ENCODE measurements around the gene SLC25A33. TPM values are rescaled to one million over a fixed set of nuclear protein-coding genes. Genes with fewer than 3 reads are reported as not detected.

The SLC25A33 gene
- total RNA-seq, 1 donor from 2014 or later: 6.3 TPM

DNA sequence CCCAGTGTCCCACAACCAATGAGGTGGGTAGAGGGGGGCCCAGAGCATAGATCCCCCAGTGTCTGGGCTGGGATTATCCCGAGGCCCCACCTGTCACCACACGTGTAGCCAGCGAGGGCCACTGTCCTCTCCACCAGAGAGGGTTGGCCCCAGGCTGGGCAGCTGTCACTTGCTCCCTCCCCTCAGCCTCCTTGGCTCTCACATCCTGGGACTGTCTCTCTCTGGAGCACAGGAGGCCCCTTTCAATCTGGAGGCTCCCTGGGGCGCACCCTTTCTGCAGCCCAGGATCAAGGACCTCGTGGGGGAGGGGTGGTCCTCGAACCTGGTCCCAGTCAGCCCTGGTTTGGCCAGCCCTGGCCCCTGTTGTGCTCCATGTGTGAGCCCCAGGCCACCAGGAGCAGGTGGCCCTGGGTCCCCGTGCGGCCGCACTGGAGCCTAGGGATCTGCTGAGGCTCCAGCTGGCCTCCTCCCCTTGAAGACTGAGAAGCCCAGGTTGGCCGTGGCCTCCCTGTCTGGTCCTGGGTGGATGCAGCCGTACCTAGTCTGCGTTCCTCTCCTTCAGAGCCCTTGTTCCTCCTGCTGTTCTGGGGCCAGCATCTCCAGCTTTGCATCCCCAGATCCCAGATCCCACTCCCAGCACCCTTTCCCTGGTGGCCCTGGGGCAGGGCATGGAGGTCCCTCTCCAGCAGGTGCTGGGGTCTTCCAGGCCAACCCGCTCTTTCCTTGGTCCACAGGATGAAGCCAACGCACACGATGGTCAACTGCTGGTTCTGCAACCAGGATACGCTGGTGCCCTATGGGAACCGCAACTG lies 56.1 kb downstream of the SLC25A33 start:
- DNase-seq (no peak), ATAC-seq (ENCODE audit: poor library complexity) (no peak)
- intact Hi-C loops (cut with DNase I): no loop called here

DNA sequence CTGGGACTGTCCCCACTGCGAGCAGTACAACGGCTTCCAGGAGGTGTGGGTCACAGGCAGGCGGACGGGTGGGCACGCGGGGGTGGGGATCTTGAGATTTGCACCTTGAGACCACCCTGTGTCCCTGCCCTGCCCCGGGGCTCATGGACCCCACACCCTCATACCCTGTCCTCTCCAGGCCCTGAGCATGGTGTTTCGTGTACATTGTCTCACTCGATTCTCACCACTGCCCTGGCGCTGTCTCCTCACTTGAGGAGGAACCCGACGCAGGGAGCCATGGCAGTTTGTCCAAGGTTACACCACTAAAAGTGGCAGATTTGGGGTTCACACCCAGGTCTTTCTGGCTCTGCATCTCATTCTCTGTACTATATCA lies 56.7 kb downstream of the SLC25A33 start:
- DNase-seq (peak; percentile 27), ATAC-seq (ENCODE audit: poor library complexity) (no peak)
- intact Hi-C loops (cut with DNase I): no loop called here

DNA sequence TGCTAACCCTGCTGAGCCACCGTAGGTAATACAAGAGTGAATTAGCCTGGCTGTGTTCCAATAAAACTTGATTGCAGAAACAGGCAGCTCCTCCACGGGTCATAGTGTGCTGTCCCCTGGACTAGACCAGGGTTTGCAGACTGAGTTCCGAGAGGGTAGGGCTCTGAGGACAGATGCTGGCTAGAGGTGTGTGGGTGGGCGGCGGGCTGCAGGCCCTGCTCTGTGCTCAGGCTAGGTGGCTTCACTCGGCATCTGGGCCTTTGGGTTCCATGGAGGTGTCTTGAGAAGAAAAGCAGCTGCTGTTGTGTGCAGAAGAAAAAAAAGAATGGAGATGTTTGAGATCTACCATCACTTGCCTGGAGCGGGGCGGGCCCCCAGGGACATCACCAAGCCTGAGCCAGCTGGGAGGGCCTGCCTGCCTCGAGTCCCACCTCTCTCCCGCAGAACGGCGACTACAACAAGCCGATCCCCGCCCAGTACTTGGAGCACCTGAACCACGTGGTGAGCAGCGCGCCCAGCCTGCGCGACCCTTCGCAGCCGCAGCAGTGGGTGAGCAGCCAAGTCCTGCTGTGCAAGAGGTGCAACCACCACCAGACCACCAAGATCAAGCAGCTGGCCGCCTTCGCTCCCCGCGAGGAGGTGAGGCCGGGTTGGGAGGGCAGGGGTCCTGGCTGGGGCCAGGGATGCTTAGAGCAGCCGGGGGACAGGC lies 57.3 kb downstream of the SLC25A33 start:
- no peak for DNase-seq
- peak; percentile 42 for ATAC-seq (ENCODE audit: poor library complexity)
- intact Hi-C loops (cut with DNase I): no loop called here

DNA sequence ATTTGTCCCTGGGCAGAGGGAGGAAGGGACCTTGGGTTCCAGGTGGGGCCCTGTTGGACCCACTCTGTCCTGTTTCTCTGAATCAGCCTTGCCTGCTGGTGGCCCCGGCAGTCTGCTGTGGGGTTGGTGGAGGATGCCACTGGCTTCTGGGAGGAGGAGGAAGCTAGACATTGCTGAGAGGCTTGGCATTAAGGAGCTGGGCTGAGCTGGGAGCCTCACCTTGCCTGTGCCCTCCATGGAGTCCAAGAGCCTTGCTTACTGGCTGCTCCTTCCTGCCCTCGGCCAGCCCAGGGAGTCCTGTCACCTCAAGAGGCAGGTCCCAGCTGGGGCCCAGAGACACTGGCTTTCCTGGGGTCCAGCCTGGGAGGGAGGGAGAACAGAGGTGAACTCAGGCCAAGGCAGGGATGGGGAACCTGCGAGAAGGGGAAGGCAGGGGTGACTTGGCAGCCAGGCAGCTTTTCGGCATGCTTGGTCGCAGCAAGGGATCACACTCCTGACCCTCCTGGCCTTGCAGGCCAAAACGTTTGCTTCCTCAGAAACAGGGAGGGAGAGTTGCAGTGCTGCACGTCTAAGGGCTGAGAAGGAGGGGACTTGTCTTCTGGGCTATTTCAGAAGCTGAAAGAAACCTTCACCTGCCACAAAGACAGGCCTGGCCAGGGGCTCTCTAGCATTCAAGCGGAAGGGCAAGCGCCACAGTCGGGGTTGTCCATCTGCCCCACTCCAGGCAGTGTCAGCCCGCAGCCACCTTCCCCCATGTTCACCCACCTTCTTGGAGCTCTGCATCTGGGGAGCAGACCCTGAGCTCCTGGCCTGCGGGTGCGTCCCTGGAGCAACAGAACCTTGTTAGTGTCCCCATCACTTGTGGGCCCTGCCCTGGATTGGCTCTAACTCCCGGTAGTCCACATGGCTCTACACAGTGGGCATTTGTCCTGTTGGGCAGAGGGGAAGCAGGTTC lies 58.4 kb downstream of the SLC25A33 start:
- intact Hi-C loops (cut with DNase I): no loop called here
- DNase-seq (no peak), ATAC-seq (ENCODE audit: poor library complexity) (no peak)

DNA sequence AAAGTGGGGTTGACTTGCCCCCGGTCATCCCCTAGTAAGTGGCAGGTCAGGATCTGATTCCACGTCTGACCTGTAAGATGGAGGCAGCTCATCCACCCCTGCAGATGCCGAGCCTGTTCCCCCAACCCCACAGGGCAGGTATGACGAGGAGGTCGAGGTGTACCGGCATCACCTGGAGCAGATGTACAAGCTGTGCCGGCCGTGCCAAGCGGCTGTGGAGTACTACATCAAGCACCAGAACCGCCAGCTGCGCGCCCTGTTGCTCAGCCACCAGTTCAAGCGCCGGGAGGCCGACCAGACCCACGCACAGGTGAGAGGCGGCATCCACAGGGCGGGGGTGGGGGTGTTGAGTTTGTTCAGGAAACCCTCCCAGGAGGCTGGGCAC lies 59.0 kb downstream of the SLC25A33 start:
- DNase-seq (no peak), ATAC-seq (ENCODE audit: poor library complexity) (no peak)
- intact Hi-C loops (cut with DNase I): no loop called here

DNA sequence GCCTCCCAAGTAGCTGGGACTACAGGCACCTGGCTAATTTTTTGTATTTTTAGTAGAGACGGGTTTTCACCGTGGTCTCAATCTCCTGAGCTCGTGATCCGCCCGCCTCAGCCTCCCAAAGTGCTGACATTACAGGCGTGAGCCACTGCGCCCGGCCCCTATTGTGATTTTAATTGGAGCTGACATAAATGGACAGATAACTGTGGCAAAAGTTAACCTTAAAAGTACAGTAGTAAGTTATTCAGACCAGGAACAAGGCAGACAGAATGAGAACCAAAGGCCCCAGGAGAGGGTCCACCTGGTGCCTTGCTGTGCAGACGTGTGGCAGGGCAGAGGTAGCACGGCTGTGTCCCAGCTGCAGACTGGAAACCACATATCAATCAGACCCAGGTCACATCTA lies 60.5 kb downstream of the SLC25A33 start:
- intact Hi-C loops (cut with DNase I): no loop called here
- no peak for DNase-seq

DNA sequence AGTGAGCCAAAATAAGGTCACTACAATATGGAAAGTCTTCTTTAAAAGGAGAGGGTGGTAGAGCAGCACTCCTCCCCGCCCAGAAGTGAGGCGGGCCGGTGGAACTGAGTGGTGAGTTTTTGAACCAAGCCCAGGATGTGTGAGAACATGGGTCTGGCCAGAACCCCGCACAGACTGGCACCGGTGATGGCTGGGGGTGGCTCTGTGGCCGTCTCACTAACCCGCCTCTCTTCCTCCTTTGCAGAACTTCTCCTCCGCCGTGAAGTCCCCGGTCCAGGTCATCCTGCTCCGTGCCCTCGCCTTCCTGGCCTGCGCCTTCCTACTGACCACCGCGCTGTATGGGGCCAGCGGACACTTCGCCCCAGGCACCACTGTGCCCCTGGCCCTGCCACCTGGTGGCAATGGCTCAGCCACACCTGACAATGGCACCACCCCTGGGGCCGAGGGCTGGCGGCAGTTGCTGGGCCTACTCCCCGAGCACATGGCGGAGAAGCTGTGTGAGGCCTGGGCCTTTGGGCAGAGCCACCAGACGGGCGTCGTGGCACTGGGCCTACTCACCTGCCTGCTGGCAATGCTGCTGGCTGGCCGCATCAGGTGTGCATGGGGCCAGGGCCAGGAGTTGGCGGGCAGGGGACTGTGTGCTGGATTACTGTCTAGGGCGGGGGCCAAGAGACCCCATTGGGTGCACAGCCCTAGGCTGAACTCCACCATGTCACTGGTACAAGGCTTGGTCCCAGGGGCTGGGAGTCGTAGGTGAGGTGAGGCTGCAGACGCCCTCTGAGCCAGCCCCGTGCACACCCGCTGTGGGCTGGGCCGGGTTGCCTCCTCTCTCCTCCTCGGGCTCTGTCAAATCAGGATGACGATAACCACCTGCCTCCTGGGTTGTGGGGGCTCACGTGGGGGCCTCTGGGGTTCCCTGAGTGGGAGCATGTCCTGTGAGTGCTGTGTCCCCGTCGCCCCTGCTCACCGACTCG lies 61.9 kb downstream of the SLC25A33 start:
- intact Hi-C loops (cut with DNase I): no loop called here
- DNase-seq: no peak
- ATAC-seq (ENCODE audit: poor library complexity): no peak

More for the DNA sequence above, 60.5 kb downstream of the SLC25A33 start:
- no peak for ATAC-seq (ENCODE audit: poor library complexity)

DNA sequence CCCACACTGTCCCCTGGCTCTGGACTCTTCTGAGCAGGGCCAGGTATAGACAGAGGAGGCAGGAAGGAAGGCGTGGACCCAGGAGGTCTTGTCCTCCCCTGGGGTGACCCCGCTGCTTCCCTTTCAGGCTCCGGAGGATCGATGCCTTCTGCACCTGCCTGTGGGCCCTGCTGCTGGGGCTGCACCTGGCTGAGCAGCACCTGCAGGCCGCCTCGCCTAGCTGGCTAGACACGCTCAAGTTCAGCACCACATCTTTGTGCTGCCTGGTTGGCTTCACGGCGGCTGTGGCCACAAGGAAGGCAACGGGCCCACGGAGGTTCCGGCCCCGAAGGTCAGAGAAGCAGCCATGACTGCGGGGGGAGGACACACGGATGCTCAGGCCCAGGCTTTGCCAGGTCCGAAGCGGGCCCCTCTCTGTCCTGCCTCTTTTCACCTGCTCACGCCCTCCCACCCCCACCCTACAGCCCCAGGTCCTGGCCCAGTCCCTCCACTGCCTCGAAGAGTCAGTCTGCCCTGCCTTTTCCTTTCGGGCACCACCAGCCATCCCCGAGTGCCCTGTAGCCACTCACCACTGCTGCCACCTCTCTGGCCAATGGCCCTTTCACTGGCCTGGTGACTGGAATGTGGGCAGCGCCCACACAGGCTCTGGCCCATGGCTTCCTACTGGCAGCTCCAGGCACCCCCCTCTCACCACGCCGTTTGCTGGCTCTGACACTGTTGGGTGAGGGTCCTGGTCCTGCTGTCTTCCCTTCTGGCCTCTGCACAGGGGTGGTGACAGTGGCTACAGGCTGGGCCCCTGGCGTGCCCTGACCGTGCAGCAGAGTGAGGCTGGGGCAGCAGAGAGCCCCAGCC lies 62.9 kb downstream of the SLC25A33 start:
- no peak for ATAC-seq (ENCODE audit: poor library complexity)
- intact Hi-C loops (cut with DNase I): no loop called here

DNA sequence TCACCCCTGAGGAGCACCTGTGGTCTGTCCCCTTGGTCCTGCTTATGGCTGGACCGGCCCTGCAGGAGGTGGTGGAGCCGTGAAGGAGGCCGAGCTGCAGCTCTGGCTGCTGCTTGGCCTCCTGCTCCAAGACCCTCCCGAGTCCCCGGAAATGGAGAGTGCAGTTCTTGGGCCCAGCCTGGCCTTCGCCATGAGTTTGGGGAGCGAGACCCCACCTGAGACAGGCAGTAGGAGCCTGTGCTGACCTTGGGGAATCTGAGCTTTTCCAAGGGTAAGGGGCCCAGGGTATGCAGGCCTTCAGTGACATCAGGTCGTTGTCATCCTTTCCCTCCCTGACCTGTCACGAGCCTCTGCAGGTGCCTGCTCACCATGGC lies 63.5 kb downstream of the SLC25A33 start:
- intact Hi-C loops (cut with DNase I): no loop called here
- DNase-seq: no peak

More for the DNA sequence above, 62.9 kb downstream of the SLC25A33 start:
- DNase-seq: no peak

DNA sequence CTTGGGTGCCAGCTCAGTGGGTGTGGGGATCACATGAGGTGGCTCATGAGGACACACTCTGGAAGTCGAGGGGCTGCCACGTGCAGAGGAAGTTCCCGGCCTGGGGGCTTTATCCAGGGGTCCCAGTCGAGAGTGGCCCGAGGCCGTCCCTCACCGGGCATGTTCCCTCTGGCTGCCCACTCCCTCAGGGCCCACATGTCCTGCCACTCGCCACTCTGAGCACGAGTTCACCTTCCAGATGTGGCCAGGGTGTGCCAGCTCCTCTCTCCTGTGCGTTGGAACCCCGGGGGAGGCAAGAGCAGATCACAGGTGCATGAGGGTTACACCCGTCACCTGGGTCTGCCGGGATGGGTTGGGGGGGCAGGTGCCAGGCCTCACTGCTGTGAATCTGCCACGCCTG lies 64.0 kb downstream of the SLC25A33 start:
- intact Hi-C loops (cut with DNase I): no loop called here
- ATAC-seq (ENCODE audit: poor library complexity) (no peak), DNase-seq (no peak)

More for the DNA sequence above, 63.5 kb downstream of the SLC25A33 start:
- ATAC-seq (ENCODE audit: poor library complexity): no peak

DNA sequence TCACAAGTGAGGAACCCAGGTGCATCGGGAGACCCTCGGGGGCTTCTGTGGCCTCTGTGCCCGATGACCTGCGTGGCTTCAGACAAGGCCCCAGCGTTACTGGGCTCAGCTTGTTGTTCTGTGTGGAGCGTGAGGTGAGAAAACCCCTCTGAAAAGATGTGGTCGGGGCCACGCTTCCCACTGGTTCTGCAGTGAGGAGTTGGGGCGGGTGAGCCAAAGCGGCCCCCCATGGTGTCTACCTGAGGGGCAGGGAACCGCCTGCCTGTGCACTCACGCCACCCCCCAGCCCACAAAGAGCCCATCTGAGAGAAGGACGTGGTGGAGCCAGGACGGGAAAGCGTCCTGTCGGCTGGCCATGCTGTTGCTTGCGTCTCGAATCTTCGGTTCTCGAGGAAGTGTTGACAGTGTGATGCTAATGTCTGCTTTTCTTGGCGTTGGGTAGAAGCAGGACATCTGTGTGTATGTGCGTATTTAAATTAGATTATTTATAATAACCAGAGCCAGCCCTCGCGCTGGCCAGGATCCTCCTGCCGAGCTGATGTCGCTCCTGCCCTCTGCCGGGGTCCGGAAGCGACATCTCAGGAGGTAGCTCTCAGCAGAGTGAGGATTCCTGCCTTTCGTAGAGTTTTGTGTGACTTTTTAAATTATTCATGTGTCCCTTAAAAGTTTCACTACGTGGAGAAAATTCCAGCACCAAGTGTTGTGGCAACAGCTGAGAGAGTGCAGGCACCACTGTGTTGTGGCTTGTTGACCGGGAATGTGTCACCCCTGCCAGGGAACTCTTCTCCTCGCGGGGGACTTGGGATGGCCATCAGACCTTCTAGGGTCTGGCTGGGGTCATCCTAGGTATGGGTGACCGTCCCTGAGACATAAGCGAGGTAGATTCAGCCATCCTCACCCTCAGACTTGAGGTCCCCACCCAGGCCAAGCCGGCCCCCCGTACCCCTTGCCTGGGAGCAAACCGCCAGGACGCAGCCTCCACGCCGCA lies 64.8 kb downstream of the SLC25A33 start:
- intact Hi-C loops (cut with DNase I): no loop called here
- DNase-seq (no peak), ATAC-seq (ENCODE audit: poor library complexity) (peak; percentile 21)

DNA sequence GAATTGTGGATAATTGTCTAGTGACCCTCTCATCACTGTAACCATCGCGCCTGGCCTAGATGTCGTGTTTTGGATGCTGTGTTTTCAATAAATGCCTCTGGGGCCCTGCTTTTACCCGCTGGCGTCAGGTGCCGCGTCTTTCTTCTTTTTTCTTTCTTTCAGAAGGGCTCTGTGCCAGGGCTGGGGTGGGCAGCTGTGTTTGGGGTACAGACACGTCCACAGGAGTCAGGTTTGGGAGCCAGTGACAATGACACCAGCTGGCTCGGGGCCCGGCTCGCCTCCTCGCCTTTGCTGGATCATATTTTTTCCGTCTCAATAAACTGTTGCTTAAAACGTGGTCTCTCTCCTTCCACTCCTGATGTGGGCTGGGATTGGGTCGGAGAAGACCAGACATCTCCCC lies 65.6 kb downstream of the SLC25A33 start:
- intact Hi-C loops (cut with DNase I): no loop called here
- ATAC-seq (ENCODE audit: poor library complexity) (no peak), DNase-seq (no peak)

DNA sequence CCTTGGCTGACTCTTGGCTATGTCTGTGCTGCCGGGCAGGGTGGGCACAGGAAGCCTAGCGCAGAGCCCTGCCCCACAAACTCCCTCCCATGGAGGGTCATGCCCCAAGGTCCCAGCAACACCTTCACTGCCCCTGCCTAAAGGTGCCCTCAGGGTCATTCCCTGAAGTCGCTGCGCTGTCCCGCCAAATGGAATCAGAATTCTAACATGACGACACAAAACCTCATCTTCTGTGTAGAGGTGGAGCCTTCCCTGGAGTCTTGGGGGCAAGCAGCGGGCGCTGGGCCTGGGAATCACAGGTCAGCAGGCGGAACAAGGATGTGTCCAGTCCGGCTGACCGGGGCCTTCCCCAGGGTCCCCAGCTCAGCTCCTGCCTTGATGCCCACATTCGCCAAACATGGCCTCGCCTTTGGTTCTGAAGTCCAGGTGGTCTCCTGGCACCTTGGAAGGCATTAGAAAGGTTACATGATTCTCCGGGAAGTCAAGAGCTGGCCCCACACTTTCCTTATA lies 66.7 kb downstream of the SLC25A33 start:
- intact Hi-C loops (cut with DNase I): no loop called here
- no peak for DNase-seq
- ATAC-seq (ENCODE audit: poor library complexity): no peak

DNA sequence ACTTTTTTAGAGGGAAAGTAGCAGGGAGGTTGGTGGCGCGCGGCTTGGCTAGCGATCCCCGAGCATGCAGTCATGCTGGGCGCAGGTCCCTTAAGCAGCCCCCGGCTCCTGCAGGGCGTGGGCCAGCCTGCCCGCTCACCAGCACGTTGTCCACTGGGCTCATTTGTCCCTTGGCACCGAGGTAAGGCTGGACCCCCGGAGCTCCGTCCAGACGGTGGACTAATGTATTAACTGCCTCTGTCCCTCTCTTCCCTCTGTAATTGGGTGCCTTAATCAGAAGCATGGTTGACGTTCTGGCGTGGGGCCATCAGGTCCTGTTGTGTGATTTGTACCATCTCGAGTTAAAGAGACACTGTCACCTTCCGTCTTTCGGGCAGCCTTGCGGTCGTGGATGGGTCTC lies 67.2 kb downstream of the SLC25A33 start:
- ATAC-seq (ENCODE audit: poor library complexity) (no peak), DNase-seq (no peak)
- intact Hi-C loops (cut with DNase I): no loop called here

DNA sequence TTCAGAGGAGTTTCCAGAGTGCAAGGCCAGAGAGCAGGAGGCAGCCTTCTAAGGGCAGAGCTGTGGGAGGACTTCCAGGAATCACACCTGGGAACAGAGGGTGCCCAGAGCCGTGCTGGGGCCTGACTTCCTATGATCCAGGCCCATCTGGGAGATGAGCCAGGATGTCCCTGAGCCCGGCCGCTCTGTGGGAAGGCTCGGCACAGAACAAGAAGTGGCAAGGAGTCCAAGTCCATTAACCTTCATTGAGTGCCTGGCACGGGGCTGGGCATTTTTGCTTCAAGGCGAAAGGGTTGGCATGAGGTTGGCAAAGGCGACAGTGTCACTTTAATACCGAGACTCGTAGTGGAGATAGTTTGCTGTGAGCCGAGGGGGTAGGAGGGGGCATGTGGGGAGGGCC lies 67.7 kb downstream of the SLC25A33 start:
- ATAC-seq (ENCODE audit: poor library complexity): peak; percentile 70
- peak; percentile 69 for DNase-seq
- intact Hi-C loops (cut with DNase I): no loop called here

DNA sequence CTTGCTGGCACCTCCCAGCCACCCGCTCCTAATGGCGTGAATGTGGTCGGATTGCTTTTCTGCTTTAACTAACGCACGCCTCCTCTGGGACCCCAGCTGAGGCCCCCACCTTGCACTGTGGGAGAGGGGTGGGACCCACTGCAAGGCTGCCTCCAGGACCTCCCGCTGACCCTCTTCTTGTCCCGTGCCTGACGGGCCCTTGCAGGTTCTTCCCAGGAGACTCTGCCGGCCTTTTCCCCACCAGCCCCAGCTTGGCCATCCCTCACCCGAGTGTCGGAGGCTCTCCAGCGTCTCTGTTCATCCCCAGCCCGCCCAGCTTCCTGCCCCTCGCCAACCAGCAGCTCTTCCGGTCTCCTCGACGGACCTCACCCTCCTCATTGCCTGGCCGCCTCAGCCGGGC lies 68.1 kb downstream of the SLC25A33 start:
- no peak for ATAC-seq (ENCODE audit: poor library complexity)
- intact Hi-C loops (cut with DNase I): no loop called here
- no peak for DNase-seq
